Measurements from ENCODE around the gene LRGUK.

LRGUK gene

GRCh38 chr7:134300988-134301387 is 173.8 kb downstream of the LRGUK start:
- DNase-seq (ENCODE audit: low read depth in 2 of 2), result no peak

- DNase-seq (ENCODE audit: low read depth in 2 of 2), result no peak
These were observed 174.5 kb downstream of the LRGUK start for GRCh38 chr7:134301592-134301991.

- no peak for DNase-seq (ENCODE audit: low read depth in 2 of 2)
These were observed 175.0 kb downstream of the LRGUK start for GRCh38 chr7:134302120-134302519.

GRCh38 chr7:134307320-134307719 is 180.2 kb downstream of the LRGUK start:
- peak; percentile 41 to 44 for DNase-seq (ENCODE audit: low read depth in 2 of 2)

- no peak for DNase-seq (ENCODE audit: low read depth in 2 of 2)
These were observed 181.4 kb downstream of the LRGUK start for GRCh38 chr7:134308548-134308947.

- no peak for DNase-seq (ENCODE audit: low read depth in 2 of 2)
These were observed 184.7 kb downstream of the LRGUK start for GRCh38 chr7:134311807-134312206.

- DNase-seq (ENCODE audit: low read depth in 2 of 2), result no peak
These were observed 185.6 kb downstream of the LRGUK start for GRCh38 chr7:134312717-134313116.

- DNase-seq (ENCODE audit: low read depth in 2 of 2), result no peak
These were observed 186.4 kb downstream of the LRGUK start for GRCh38 chr7:134313543-134313942.

All from fibroblast of skin of left biceps (primary cell).